Endothelial cell of umbilical vein (primary cell): Measurements from ENCODE around the gene UBA6. TPM values are rescaled to one million over a fixed set of nuclear protein-coding genes. Genes with fewer than 3 reads are reported as not detected.

Experiments used
- BruUV-seq: library from RNA; stranded (reverse); fragments of 400-500 nt; replicated peaks from 2 replicates; lab custom pipeline; 2021; lab: Mats Ljungman, UMichigan
- CTCF ChIA-PET: fragments of 300-600, 350-600 bp; sonication (Branson Sonifier 250); formaldehyde crosslinking; loops from one replicate; lab custom pipeline; 2021; ENCODE audit warnings: antibody characterized with exemption, inconsistent platforms; lab: Charles Lee
- POLR2A ChIA-PET: fragments of 300-600, 350-600 bp; sonication (Branson Sonifier 250); formaldehyde crosslinking; loops from one replicate; lab custom pipeline; 2021; ENCODE audit warnings: antibody characterized with exemption, inconsistent platforms; lab: Charles Lee
- DNase-seq: peaks from one replicate; pipeline ENCODE4 v3.0.0-alpha.2; 2011; ENCODE audit warnings: low read depth, low spot score
- FAIRE-seq: peaks from 2 replicates; lab custom pipeline; 2011; peaks lifted over from hg19 to GRCh38; lab: Jason Lieb, UNC
- H2AFZ ChIP-seq: 2 replicates; pipeline ENCODE4 v1.6.0; 2012; ENCODE audit warnings: low read depth, low read length, control low read depth, inconsistent platforms
- H3K27ac ChIP-seq: 2 replicates; pipeline ENCODE4 v1.5.1; 2011; ENCODE audit warnings: low read depth, mild to moderate bottlenecking, control low read depth, low read length, moderate library complexity; ENCODE audit not compliant: insufficient read depth
- H3K27me3 ChIP-seq, 2 experiments: 2 replicates each; pipeline versions ENCODE4 v1.6.0 to v1.6.1; 2011; ENCODE audit warnings: low read length in 2 of 2, mixed read lengths in 1 of 2; ENCODE audit not compliant: control insufficient read depth in 2 of 2, insufficient read depth in 2 of 2
- H3K36me3 ChIP-seq, 2 experiments: 2 replicates in 1 of 2; 3 replicates in 1 of 2; pipeline ENCODE4 v1.5.1; 2011; ENCODE audit warnings: low read length in 2 of 2, mild to moderate bottlenecking in 1 of 2, moderate library complexity in 1 of 2; ENCODE audit not compliant: control insufficient read depth in 2 of 2, insufficient read depth in 2 of 2; ENCODE audit errors: extremely low read depth in 1 of 2
- H3K4me1 ChIP-seq: 3 replicates; pipeline ENCODE4 v1.5.1; 2011; ENCODE audit warnings: mild to moderate bottlenecking, low read length; ENCODE audit not compliant: control insufficient read depth, insufficient read depth; ENCODE audit errors: extremely low read depth
- H3K4me2 ChIP-seq: 2 replicates; pipeline ENCODE4 v1.6.1; 2011; ENCODE audit warnings: low read length, control low read depth, mixed read lengths; ENCODE audit not compliant: insufficient read depth
- H3K4me3 ChIP-seq, 3 experiments: fragments of 200-600 bp in 1 of 3; sonication (generic), shearing (Covaris generic) in 1 of 3; replicated peaks in 1 of 3; 2 replicates each; pipeline ENCODE4 v1.5.1; 2011 to 2016; ENCODE audit warnings: control low read depth in 3 of 3, low read length in 3 of 3, mild to moderate bottlenecking in 2 of 3, inconsistent platforms in 1 of 3, low read depth in 1 of 3, moderate library complexity in 1 of 3; ENCODE audit not compliant: insufficient read depth in 1 of 3
- H3K79me2 ChIP-seq: 2 replicates; pipeline ENCODE4 v1.6.0; 2012; ENCODE audit warnings: low read length, inconsistent platforms; ENCODE audit not compliant: control insufficient read depth, insufficient read depth
- H3K9ac ChIP-seq: replicated peaks from 2 replicates; pipeline ENCODE3; 2011; ENCODE audit warnings: low read length, control low read depth; ENCODE audit not compliant: insufficient read depth; ENCODE audit errors: extremely low read depth
- H3K9me1 ChIP-seq: replicated peaks from 3 replicates; pipeline ENCODE4 v1.6.0; 2011; ENCODE audit warnings: mild to moderate bottlenecking, low read length; ENCODE audit not compliant: control insufficient read depth, insufficient read depth; ENCODE audit errors: extremely low read depth
- H3K9me3 ChIP-seq: replicated peaks from 2 replicates; pipeline ENCODE4 v1.5.1; 2012; ENCODE audit warnings: low read length, inconsistent platforms; ENCODE audit not compliant: control insufficient read depth, insufficient read depth
- H4K20me1 ChIP-seq: replicated peaks from 2 replicates; pipeline ENCODE3; 2011; ENCODE audit warnings: mild to moderate bottlenecking, low read length; ENCODE audit not compliant: control insufficient read depth, insufficient read depth; ENCODE audit errors: extremely low read depth
- EZH2 ChIP-seq: IDR thresholded peaks from 2 replicates; pipeline ENCODE4 v1.6.1; 2012; ENCODE audit warnings: borderline replicate concordance, low read depth, mild to moderate bottlenecking, moderate library complexity, low read length, inconsistent platforms; ENCODE audit not compliant: severe bottlenecking
- FOS ChIP-seq: IDR thresholded peaks from 2 replicates; pipeline ENCODE4 v1.6.1; 2011; ENCODE audit warnings: mild to moderate bottlenecking, low read length, moderate library complexity, borderline replicate concordance; ENCODE audit not compliant: insufficient read depth
- GATA2 ChIP-seq: IDR thresholded peaks from 2 replicates; pipeline ENCODE4 v1.7.0; 2011; ENCODE audit warnings: low read depth, mild to moderate bottlenecking, moderate library complexity, mixed read lengths, low read length; ENCODE audit not compliant: insufficient read length, insufficient read depth
- JUN ChIP-seq: IDR thresholded peaks from 2 replicates; pipeline ENCODE4 v1.6.1; 2011; ENCODE audit warnings: borderline replicate concordance, low read depth; ENCODE audit not compliant: insufficient read length, insufficient read depth
- MYC ChIP-seq: IDR thresholded peaks from one replicate; pipeline ENCODE4 v1.6.1; 2011; ENCODE audit warnings: mild to moderate bottlenecking, low read depth, low read length
- POLR2A ChIP-seq: IDR thresholded peaks from 2 replicates; pipeline ENCODE4 v1.6.1; 2012; ENCODE audit warnings: low read depth, mild to moderate bottlenecking, control low read depth, low read length
- POLR2AphosphoS5 ChIP-seq: IDR thresholded peaks from 2 replicates; pipeline ENCODE4 v1.6.1; 2012; ENCODE audit warnings: low read depth, mild to moderate bottlenecking, control low read depth, low read length, moderate library complexity; ENCODE audit not compliant: insufficient read depth
- dilution Hi-C: fragments of 300-500 bp; cut with MboI; formaldehyde crosslinking; loops from one replicate; pipeline ENCODE4 v1.15.0; 2019; ENCODE audit warnings: low sequenced_read_pairs; ENCODE audit not compliant: extremely low pct_ligation_motif_present
- intact Hi-C: fragments of 100-400 bp; cut with micrococcal nuclease; formaldehyde crosslinking; loops from one replicate; pipeline ENCODE4 v1.10.0; 2022
- polyA plus RNA-seq, 4 experiments: library from polyadenylated mRNA; depleted of rRNA in 3 of 4; stranded (reverse) in 3 of 4; unstranded in 1 of 4; fragments of >200 nt; gene quantifications; 2 replicates each; pipeline versions ENCODE4 v1.2.1 to v1.2.3, GENCODE V29; 2011 to 2012; ENCODE audit warnings: missing spikeins in 1 of 4
- total RNA-seq: library from RNA; stranded (reverse); gene quantifications from 2 replicates; pipeline ENCODE4 v1.2.3, GENCODE V29; 2021
- TF ChIP-seq, protein P1 (sequence below), 2 donors: IDR thresholded peaks; 1 replicate in 1 of 2; 2 replicates in 1 of 2; pipeline ENCODE4 v1.5.1; 2011; ENCODE audit warnings: low read length in 2 of 2, mild to moderate bottlenecking in 2 of 2, moderate library complexity in 2 of 2, control low read depth in 1 of 2, inconsistent platforms in 1 of 2, low read depth in 1 of 2; ENCODE audit not compliant: insufficient read depth in 1 of 2; ENCODE audit errors: extremely low read depth in 1 of 2
- TF ChIP-seq, protein P2 (sequence below): IDR thresholded peaks from 2 replicates; pipeline ENCODE4 v1.6.1; 2011; ENCODE audit not compliant: insufficient read depth, insufficient read length

The UBA6 gene
- total and polyA plus RNA-seq, 2 donors (not counting 3 experiments of a cell fraction or from before 2014, with no cell fraction given), result 30.9 to 96.4 TPM

DNA sequence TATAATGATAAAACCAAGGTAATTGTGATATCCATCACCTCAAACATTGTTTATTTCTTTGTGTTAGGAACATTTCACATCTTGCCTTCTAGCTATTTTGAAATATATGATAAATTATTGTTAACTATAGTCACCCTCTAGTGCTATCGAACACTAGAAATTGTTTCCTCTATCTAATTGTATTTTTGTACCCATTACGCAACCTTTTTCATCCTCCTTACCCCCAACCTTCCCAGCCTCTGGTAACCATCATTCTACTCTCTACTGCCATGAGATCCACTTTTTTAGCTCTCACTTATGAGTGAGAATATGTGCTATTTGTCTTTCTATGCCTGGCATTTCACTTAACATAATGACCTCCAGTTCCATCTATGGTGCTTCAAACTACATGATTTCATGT is 3.9 kb upstream of the UBA6 start:
- peaks cover 26% of the 10 kb centered on the region for H3K79me2 ChIP-seq
- no peaks in the 10 kb centered on the region for H4K20me1 ChIP-seq
- H3K4me3 ChIP-seq, result no peak overlapping the region
- H3K9ac ChIP-seq, result no peak overlapping the region
- POLR2A ChIA-PET, result no interaction called here
- peaks cover 14% of the 10 kb centered on the region for H3K4me1 ChIP-seq
- no TSS peak for BruUV-seq
- no peaks in the 10 kb centered on the region for H3K9me3 ChIP-seq
- no peak for TF ChIP-seq MYC
- TF ChIP-seq, protein P1, sequence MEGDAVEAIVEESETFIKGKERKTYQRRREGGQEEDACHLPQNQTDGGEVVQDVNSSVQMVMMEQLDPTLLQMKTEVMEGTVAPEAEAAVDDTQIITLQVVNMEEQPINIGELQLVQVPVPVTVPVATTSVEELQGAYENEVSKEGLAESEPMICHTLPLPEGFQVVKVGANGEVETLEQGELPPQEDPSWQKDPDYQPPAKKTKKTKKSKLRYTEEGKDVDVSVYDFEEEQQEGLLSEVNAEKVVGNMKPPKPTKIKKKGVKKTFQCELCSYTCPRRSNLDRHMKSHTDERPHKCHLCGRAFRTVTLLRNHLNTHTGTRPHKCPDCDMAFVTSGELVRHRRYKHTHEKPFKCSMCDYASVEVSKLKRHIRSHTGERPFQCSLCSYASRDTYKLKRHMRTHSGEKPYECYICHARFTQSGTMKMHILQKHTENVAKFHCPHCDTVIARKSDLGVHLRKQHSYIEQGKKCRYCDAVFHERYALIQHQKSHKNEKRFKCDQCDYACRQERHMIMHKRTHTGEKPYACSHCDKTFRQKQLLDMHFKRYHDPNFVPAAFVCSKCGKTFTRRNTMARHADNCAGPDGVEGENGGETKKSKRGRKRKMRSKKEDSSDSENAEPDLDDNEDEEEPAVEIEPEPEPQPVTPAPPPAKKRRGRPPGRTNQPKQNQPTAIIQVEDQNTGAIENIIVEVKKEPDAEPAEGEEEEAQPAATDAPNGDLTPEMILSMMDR (IDR thresholded peaks at IDR 0.05; ENCODE audit: extremely low read depth in 1 of 2, insufficient read depth in 1 of 2, low read depth in 1 of 2, low read length in 2 of 2), result no peak
- no peak for TF ChIP-seq JUN
- no peak for TF ChIP-seq GATA2
- no peak for TF ChIP-seq POLR2AphosphoS5
- TF ChIP-seq, protein P2, sequence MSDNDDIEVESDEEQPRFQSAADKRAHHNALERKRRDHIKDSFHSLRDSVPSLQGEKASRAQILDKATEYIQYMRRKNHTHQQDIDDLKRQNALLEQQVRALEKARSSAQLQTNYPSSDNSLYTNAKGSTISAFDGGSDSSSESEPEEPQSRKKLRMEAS, result no peak
- no peak for TF ChIP-seq POLR2A
- no peak for TF ChIP-seq FOS
- no peak for TF ChIP-seq EZH2
- FAIRE-seq (no peak), DNase-seq (no peak)
- no peaks in the 10 kb centered on the region for H3K9me1 ChIP-seq
- H3K27me3 ChIP-seq, result no peaks in the 10 kb centered on the region
- no peak overlapping the region for H3K27ac ChIP-seq
- no peaks in the 10 kb centered on the region for H3K36me3 ChIP-seq
- no peak overlapping the region for H2AFZ ChIP-seq
- dilution Hi-C loops, result no loop called here
- intact Hi-C loops, result no loop called here
- CTCF ChIA-PET, result no interaction called here
- no peak overlapping the region for H3K4me2 ChIP-seq
